A549 (cell line): ENCODE results near the gene RNF26. TPM values are rescaled to one million over a fixed set of nuclear protein-coding genes. Genes with fewer than 3 reads are reported as not detected.

ENCODE experiments used
- ATAC-seq, 2 experiments: fragments of 200-7000 bp in 1 of 2; fragments of >200 bp in 1 of 2; cut with Nextera tagmentation in 1 of 2; cut with Tn5 transposase in 1 of 2; 3 replicates each; pipeline versions ENCODE4 v1.8.0 to v1.9.1; 2018 to 2020; ENCODE audit warnings: mild to moderate bottlenecking in 1 of 2, moderate library complexity in 1 of 2
- CTCF ChIA-PET: fragments of 300-600 bp; sonication (Branson Sonifier 250); formaldehyde crosslinking; extraction: SDS; loops from one replicate; lab custom pipeline; 2021; ENCODE audit warnings: antibody characterized with exemption, inconsistent platforms; lab: Yijun Ruan, JAX
- POLR2A ChIA-PET: fragments of 350-600 bp; formaldehyde crosslinking; extraction: SDS; loops from one replicate; lab custom pipeline; 2021; ENCODE audit warnings: antibody characterized with exemption, inconsistent platforms; lab: Yijun Ruan, JAX
- DNase-seq, 2 experiments: peaks; one replicate each; pipeline versions ENCODE4 v3.0.0 to v3.0.0-alpha.2; 2011 to 2016; ENCODE audit warnings: low read depth in 1 of 2, low spot score in 1 of 2
- FAIRE-seq: peaks from 2 replicates; lab custom pipeline; 2011; peaks lifted over from hg19 to GRCh38; lab: Jason Lieb, UNC
- H3K27ac ChIP-seq, 2 experiments: fragments of >200 bp; sonication (Bioruptor Twin); formaldehyde crosslinking; 3 replicates each; pipeline ENCODE4 v1.5.1; 2016 to 2017
- H3K4me1 ChIP-seq: fragments of >200 bp; sonication (Bioruptor Twin); formaldehyde crosslinking; 3 replicates; pipeline ENCODE4 v1.6.1; 2016
- H3K4me2 ChIP-seq: fragments of >200 bp; sonication (Bioruptor Twin); formaldehyde crosslinking; 3 replicates; pipeline ENCODE4 v1.6.1; 2016
- H3K4me3 ChIP-seq: fragments of >200 bp; sonication (Bioruptor Twin); formaldehyde crosslinking; 3 replicates; pipeline ENCODE4 v1.5.1; 2016
- H3K9me3 ChIP-seq: fragments of >200 bp; sonication (Bioruptor Twin); formaldehyde crosslinking; 3 replicates; pipeline ENCODE4 v1.6.1; 2016
- CBX2 ChIP-seq: fragments of 200-600 bp; sonication (generic); IDR thresholded peaks from 2 replicates; pipeline ENCODE4 v1.6.1; 2016; ENCODE audit warnings: low read depth, mild to moderate bottlenecking, borderline replicate concordance
- EHF ChIP-seq: fragments of 250-450 bp; sonication (Bioruptor Pico); IDR thresholded peaks from 2 replicates; pipeline ENCODE4 v1.5.0; 2020; ENCODE audit warnings: mild to moderate bottlenecking
- GATA3 ChIP-seq: IDR thresholded peaks from 2 replicates; pipeline ENCODE4 v1.6.1; 2012; ENCODE audit warnings: borderline replicate concordance
- HDAC2 ChIP-seq: fragments of 200-600 bp; sonication (generic); IDR thresholded peaks from 2 replicates; pipeline ENCODE4 v1.6.1; 2016
- HEYL ChIP-seq: fragments of 250-450 bp; sonication (Bioruptor Pico); IDR thresholded peaks from 2 replicates; pipeline ENCODE4 v1.8.0; 2021; ENCODE audit warnings: mild to moderate bottlenecking, moderate library complexity
- KDM5A ChIP-seq: fragments of 200-600 bp; sonication (generic); IDR thresholded peaks from 2 replicates; pipeline ENCODE4 v1.6.1; 2016; ENCODE audit warnings: antibody characterized with exemption, mild to moderate bottlenecking
- MAFK ChIP-seq: fragments of 450-650 bp; IDR thresholded peaks from 2 replicates; pipeline ENCODE4 v1.6.1; 2014; ENCODE audit not compliant: partially characterized antibody
- MAZ ChIP-seq: fragments of 150-350 bp; IDR thresholded peaks from 2 replicates; pipeline ENCODE4 v1.6.1; 2014; ENCODE audit warnings: antibody characterized with exemption, low read depth, low read length, borderline replicate concordance
- NFE2L2 ChIP-seq: fragments of 150-350 bp; conservative IDR thresholded peaks from 2 replicates; pipeline ENCODE4 v1.6.1; 2014; ENCODE audit warnings: low read length
- NPAS2 ChIP-seq: fragments of 250-450 bp; sonication (Bioruptor Pico); IDR thresholded peaks from 2 replicates; pipeline ENCODE4 v1.8.0; 2022; ENCODE audit warnings: mild to moderate bottlenecking, moderate library complexity, borderline replicate concordance
- PHF8 ChIP-seq: fragments of 200-600 bp; sonication (generic); IDR thresholded peaks from 2 replicates; pipeline ENCODE4 v1.6.1; 2016; ENCODE audit warnings: low read depth, mild to moderate bottlenecking, antibody characterized with exemption, moderate library complexity, borderline replicate concordance
- POLR2A ChIP-seq: IDR thresholded peaks from 2 replicates; pipeline ENCODE4 v1.6.1; 2012; ENCODE audit warnings: mild to moderate bottlenecking, low read length
- RFX5 ChIP-seq: fragments of 450-650 bp; IDR thresholded peaks from 2 replicates; pipeline ENCODE4 v1.7.1; 2014; ENCODE audit warnings: antibody characterized with exemption, mild to moderate bottlenecking, moderate library complexity
- RNF2 ChIP-seq: fragments of 200-600 bp; sonication (generic); IDR thresholded peaks from 2 replicates; pipeline ENCODE4 v1.6.1; 2016; ENCODE audit warnings: low read depth, mild to moderate bottlenecking, antibody characterized with exemption, moderate library complexity, borderline replicate concordance
- SMC3 ChIP-seq: fragments of >200 bp; sonication (Bioruptor Twin); formaldehyde crosslinking; IDR thresholded peaks from 3 replicates; pipeline ENCODE4 v1.6.1; 2018; ENCODE audit warnings: inconsistent platforms
- TFCP2L1 ChIP-seq: fragments of 250-450 bp; sonication (Bioruptor Pico); IDR thresholded peaks from 2 replicates; pipeline ENCODE4 v1.5.0; 2021; ENCODE audit warnings: mild to moderate bottlenecking
- USF2 ChIP-seq: fragments of 450-650 bp; IDR thresholded peaks from 2 replicates; pipeline ENCODE4 v1.6.1; 2014; ENCODE audit warnings: antibody characterized with exemption
- WGBS: methylation state at CpG from one replicate; pipeline ENCODE4 v1.1.6; 2017; ENCODE audit errors: missing lambda C conversion rate; 5-methylcytosine and 5-hydroxymethylcytosine counted together
- polyA plus RNA-seq, 4 experiments: library from polyadenylated mRNA; depleted of rRNA in 3 of 4; stranded (reverse); fragments of >200 nt; fragmentation: RNase III in 1 of 4; extraction: RNeasy Plus Mini Kit Qiagen cat#74134 plus additional on column Dnase treatment in 1 of 4; gene quantifications; 2 replicates in 3 of 4; 3 replicates in 1 of 4; pipeline ENCODE4 v1.2.3, GENCODE V29; 2011 to 2017
- TF ChIP-seq, protein P1 (sequence below): fragments of 200-600 bp; sonication (generic); IDR thresholded peaks from 2 replicates; pipeline ENCODE4 v1.6.1; 2016; ENCODE audit warnings: antibody characterized with exemption, mild to moderate bottlenecking, moderate library complexity

The RNF26 gene
- polyA plus RNA-seq, 2 of the 4 experiments (the other 2 are of a cell fraction), result 23.5 to 26.5 TPM

- POLR2A ChIA-PET, result no interaction called here
These were observed 14.6 kb upstream of the RNF26 start for GRCh38 chr11:119319700-119320239.

DNA sequence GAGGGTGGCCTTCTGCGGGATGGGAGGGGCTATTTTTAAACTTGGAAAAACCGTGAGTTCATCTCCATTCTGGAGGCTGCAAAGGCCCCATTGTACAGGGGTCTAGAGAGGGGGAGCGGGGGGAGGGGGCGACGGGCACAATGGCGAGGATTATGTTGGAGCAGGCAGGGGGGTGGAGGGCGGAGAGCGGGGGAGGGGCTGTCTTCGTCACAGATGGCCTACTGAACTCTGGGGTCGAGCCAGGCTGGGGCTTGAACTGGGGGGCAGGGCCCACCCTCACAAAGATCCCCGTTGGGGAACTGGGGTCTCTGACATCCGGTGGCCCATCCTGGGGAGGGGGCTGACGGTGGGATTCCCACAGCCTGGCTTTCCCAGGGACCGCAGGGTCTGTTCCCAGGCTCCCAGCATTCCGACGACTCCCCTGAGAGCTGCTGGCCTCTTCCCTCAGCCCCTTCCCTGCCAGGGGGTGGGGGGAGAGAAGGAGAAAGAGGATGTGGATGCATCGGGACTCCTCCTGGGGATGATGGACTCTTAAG is 14.0 kb upstream of the RNF26 start:
- Histone ChIP-seq H3K4me2 (peak overlapping the region; percentile 88), H3K27ac (peak overlapping the region in 1 of 2 experiments; percentile 91; a peak in 4 of 6 replicates), H3K9me3 (no peaks in the 10 kb centered on the region), H3K4me3 (no peak overlapping the region), H3K4me1 (peaks cover 41% of the 10 kb centered on the region)
- POLR2A ChIA-PET, result no interaction called here
- CTCF ChIA-PET, result interaction anchor here (1.2 to 11.6 kb wide), 6 partner anchors 10 to 156 kb away, joined by 3 to 160 read pairs (median 18); partner anchors contain the start of gene C1QTNF5
- DNase-seq (no peak), ATAC-seq (no peak), FAIRE-seq (no peak)
- 70% methylated on average over 2 of the region's 17 CpGs for WGBS
- TF ChIP-seq KDM5A (no peak), MAFK (no peak), MAZ (no peak), NFE2L2 (no peak), USF2 (no peak), TFCP2L1 (CRISPR knock-in tag) (no peak), RNF2 (no peak), GATA3 (no peak), HDAC2 (no peak), NPAS2 (CRISPR knock-in tag) (no peak), POLR2A (no peak), PHF8 (no peak), CBX2 (no peak), EHF (CRISPR knock-in tag) (no peak), SMC3 (no peak), RFX5 (no peak), HEYL (no peak)
- TF ChIP-seq, protein P1, sequence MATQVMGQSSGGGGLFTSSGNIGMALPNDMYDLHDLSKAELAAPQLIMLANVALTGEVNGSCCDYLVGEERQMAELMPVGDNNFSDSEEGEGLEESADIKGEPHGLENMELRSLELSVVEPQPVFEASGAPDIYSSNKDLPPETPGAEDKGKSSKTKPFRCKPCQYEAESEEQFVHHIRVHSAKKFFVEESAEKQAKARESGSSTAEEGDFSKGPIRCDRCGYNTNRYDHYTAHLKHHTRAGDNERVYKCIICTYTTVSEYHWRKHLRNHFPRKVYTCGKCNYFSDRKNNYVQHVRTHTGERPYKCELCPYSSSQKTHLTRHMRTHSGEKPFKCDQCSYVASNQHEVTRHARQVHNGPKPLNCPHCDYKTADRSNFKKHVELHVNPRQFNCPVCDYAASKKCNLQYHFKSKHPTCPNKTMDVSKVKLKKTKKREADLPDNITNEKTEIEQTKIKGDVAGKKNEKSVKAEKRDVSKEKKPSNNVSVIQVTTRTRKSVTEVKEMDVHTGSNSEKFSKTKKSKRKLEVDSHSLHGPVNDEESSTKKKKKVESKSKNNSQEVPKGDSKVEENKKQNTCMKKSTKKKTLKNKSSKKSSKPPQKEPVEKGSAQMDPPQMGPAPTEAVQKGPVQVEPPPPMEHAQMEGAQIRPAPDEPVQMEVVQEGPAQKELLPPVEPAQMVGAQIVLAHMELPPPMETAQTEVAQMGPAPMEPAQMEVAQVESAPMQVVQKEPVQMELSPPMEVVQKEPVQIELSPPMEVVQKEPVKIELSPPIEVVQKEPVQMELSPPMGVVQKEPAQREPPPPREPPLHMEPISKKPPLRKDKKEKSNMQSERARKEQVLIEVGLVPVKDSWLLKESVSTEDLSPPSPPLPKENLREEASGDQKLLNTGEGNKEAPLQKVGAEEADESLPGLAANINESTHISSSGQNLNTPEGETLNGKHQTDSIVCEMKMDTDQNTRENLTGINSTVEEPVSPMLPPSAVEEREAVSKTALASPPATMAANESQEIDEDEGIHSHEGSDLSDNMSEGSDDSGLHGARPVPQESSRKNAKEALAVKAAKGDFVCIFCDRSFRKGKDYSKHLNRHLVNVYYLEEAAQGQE, result no peak

More at GRCh38 chr11:119319700-119320239, 14.6 kb upstream of the RNF26 start:
- no peak overlapping the region for H3K4me3 ChIP-seq
- CTCF ChIA-PET, result interaction anchor here (1.8 to 11.6 kb wide), 4 partner anchors 9 to 156 kb away, joined by 5 to 160 read pairs (median 18); partner anchors contain the start of gene C1QTNF5
- 87% methylated on average over 11 of the region's 11 CpGs for WGBS
- no peak overlapping the region for H3K4me2 ChIP-seq
- no peak for FAIRE-seq
- H3K27ac ChIP-seq, result no peak overlapping the region
- H3K9me3 ChIP-seq, result no peaks in the 10 kb centered on the region
- TF ChIP-seq POLR2A (no peak), GATA3 (no peak)
- DNase-seq, result no peak
- ATAC-seq, result no peak
- H3K4me1 ChIP-seq, result peaks cover 43% of the 10 kb centered on the region
